ENCODE data around the gene PDCD7.

Gene PDCD7

GRCh38 chr15:65115542-65115941 is 18.1 kb downstream of the PDCD7 start:
- no peaks in the 10 kb centered on the region for H4K20me1 ChIP-seq (ENCODE audit: insufficient read depth, low read length, poor library complexity, severe bottlenecking)
- no peak overlapping the region for H2AFZ ChIP-seq (ENCODE audit: low read length)
- 0 out of 2 replicates have a peak, but pooled peaks cover under 1% of the 10 kb centered on the region for H3K79me2 ChIP-seq (ENCODE audit: insufficient read depth, low read length)
- TF ChIP-seq CTCF (conservative IDR thresholded peaks at IDR 0.05; ENCODE audit: low read length) (no peak), EZH2phosphoT487 (IDR thresholded peaks at IDR 0.05; ENCODE audit: borderline replicate concordance) (no peak)
- no peaks in the 10 kb centered on the region for H3K4me1 ChIP-seq (ENCODE audit: insufficient read depth, low read length, poor library complexity, severe bottlenecking)
- H3K9me3 ChIP-seq (ENCODE audit: insufficient read depth, low read depth, low read length) = no peaks in the 10 kb centered on the region
- H3F3A ChIP-seq (ENCODE audit: low read depth) = no peaks in the 10 kb centered on the region
- H3K4me2 ChIP-seq (ENCODE audit: low read depth, low read length, poor library complexity, severe bottlenecking) = no peak overlapping the region
- no peaks in the 10 kb centered on the region for H3K9me2 ChIP-seq (replicated peaks; ENCODE audit: low read depth, low read length)
- peaks cover 64% of the 10 kb centered on the region; the same call in 1 of the 2 replicates for H3K36me3 ChIP-seq (ENCODE audit: insufficient read depth, low read length)
- H3K9ac ChIP-seq (ENCODE audit: low read depth, low read length, poor library complexity, severe bottlenecking) = no peak overlapping the region
- no peak overlapping the region for H3K4me3 ChIP-seq (ENCODE audit: low read length, poor library complexity, severe bottlenecking)
- H3K27me3 ChIP-seq (ENCODE audit: insufficient read depth, low read length, poor library complexity, severe bottlenecking) = no peaks in the 10 kb centered on the region

GRCh38 chr15:65115086-65115485 is 18.5 kb downstream of the PDCD7 start, which contains the start of gene UBAP1L:
Gene UBAP1L, minus strand, starts transcription at chr15:65115200. Its CDS starts 8,985 bp downstream, at chr15:65106215.
- peaks cover 64% of the 10 kb centered on the region; the same call in 1 of the 2 replicates for H3K36me3 ChIP-seq (ENCODE audit: insufficient read depth, low read length)
- no peaks in the 10 kb centered on the region for H3K27me3 ChIP-seq (ENCODE audit: insufficient read depth, low read length, poor library complexity, severe bottlenecking)
- TF ChIP-seq CTCF (conservative IDR thresholded peaks at IDR 0.05; ENCODE audit: low read length) (no peak), EZH2phosphoT487 (IDR thresholded peaks at IDR 0.05; ENCODE audit: borderline replicate concordance) (no peak)
- no peak within 1 kb of the TSS for H3K4me3 ChIP-seq (ENCODE audit: low read length, poor library complexity, severe bottlenecking)
- H3K4me2 ChIP-seq (ENCODE audit: low read depth, low read length, poor library complexity, severe bottlenecking) = no peak within 1 kb of the TSS
- no peak within 1 kb of the TSS for H3K9ac ChIP-seq (ENCODE audit: low read depth, low read length, poor library complexity, severe bottlenecking)
- no peaks in the 10 kb centered on the region for H3K9me3 ChIP-seq (ENCODE audit: insufficient read depth, low read depth, low read length)
- H3K79me2 ChIP-seq (ENCODE audit: insufficient read depth, low read length) = no peaks in the 10 kb centered on the region
- no peaks in the 10 kb centered on the region for H3K4me1 ChIP-seq (ENCODE audit: insufficient read depth, low read length, poor library complexity, severe bottlenecking)
- H4K20me1 ChIP-seq (ENCODE audit: insufficient read depth, low read length, poor library complexity, severe bottlenecking) = no peaks in the 10 kb centered on the region
- no peaks in the 10 kb centered on the region for H3K9me2 ChIP-seq (replicated peaks; ENCODE audit: low read depth, low read length)
- no peaks in the 10 kb centered on the region for H3F3A ChIP-seq (ENCODE audit: low read depth)
- no peak within 1 kb of the TSS for H2AFZ ChIP-seq (ENCODE audit: low read length)

GRCh38 chr15:65110676-65111292 is 22.8 kb downstream of the PDCD7 start:
- Histone ChIP-seq H2AFZ (ENCODE audit: low read length) (no peak overlapping the region), H3K4me1 (ENCODE audit: insufficient read depth, low read length, poor library complexity, severe bottlenecking) (no peaks in the 10 kb centered on the region), H4K20me1 (ENCODE audit: insufficient read depth, low read length, poor library complexity, severe bottlenecking) (no peaks in the 10 kb centered on the region), H3K9me2 (replicated peaks; ENCODE audit: low read depth, low read length) (no peaks in the 10 kb centered on the region), H3K9me3 (ENCODE audit: insufficient read depth, low read depth, low read length) (no peaks in the 10 kb centered on the region), H3K27me3 (ENCODE audit: insufficient read depth, low read length, poor library complexity, severe bottlenecking) (no peaks in the 10 kb centered on the region), H3K9ac (ENCODE audit: low read depth, low read length, poor library complexity, severe bottlenecking) (no peak overlapping the region), H3K4me2 (ENCODE audit: low read depth, low read length, poor library complexity, severe bottlenecking) (no peak overlapping the region), H3K79me2 (ENCODE audit: insufficient read depth, low read length) (no peaks in the 10 kb centered on the region), H3K36me3 (ENCODE audit: insufficient read depth, low read length) (peaks cover 28% of the 10 kb centered on the region; the same call in 1 of the 2 replicates), H3K4me3 (ENCODE audit: low read length, poor library complexity, severe bottlenecking) (no peak overlapping the region), H3F3A (ENCODE audit: low read depth) (no peaks in the 10 kb centered on the region)
- no peak for TF ChIP-seq EZH2phosphoT487 (IDR thresholded peaks at IDR 0.05; ENCODE audit: borderline replicate concordance)
- TF ChIP-seq CTCF (conservative IDR thresholded peaks at IDR 0.05; ENCODE audit: low read length) = no peak

Measured in Loucy (cell line).